ENCODE data around the gene TNPO1.

GRCh38 chr5:72842816-72843215, 26.4 kb downstream of the TNPO1 start:
- TF ChIP-seq, protein P1, sequence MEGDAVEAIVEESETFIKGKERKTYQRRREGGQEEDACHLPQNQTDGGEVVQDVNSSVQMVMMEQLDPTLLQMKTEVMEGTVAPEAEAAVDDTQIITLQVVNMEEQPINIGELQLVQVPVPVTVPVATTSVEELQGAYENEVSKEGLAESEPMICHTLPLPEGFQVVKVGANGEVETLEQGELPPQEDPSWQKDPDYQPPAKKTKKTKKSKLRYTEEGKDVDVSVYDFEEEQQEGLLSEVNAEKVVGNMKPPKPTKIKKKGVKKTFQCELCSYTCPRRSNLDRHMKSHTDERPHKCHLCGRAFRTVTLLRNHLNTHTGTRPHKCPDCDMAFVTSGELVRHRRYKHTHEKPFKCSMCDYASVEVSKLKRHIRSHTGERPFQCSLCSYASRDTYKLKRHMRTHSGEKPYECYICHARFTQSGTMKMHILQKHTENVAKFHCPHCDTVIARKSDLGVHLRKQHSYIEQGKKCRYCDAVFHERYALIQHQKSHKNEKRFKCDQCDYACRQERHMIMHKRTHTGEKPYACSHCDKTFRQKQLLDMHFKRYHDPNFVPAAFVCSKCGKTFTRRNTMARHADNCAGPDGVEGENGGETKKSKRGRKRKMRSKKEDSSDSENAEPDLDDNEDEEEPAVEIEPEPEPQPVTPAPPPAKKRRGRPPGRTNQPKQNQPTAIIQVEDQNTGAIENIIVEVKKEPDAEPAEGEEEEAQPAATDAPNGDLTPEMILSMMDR (IDR thresholded peaks at IDR 0.05): no peak
- TF ChIP-seq POLR2A (IDR thresholded peaks at IDR 0.05) (no peak), POLR2AphosphoS5 (IDR thresholded peaks at IDR 0.05; ENCODE audit: insufficient read depth in 1 of 2, low read depth in 1 of 2) (peak in 1 of 2 donors; percentile 23)
